HG03432 (cell line): ENCODE results near the gene ATRX.
"Not testable (repeated sequence)": the region's sequence is repeated elsewhere in the genome, so short reads cannot be mapped to it uniquely, and the experiment has no call there.

Experiments
- ATAC-seq: cut with Tn5 transposase; IDR thresholded peaks from one replicate; pipeline ENCODE4 v1.9.1; 2021; ENCODE audit warnings: mild to moderate bottlenecking, moderate library complexity; ENCODE audit not compliant: unreplicated experiment

The ATRX gene

DNA sequence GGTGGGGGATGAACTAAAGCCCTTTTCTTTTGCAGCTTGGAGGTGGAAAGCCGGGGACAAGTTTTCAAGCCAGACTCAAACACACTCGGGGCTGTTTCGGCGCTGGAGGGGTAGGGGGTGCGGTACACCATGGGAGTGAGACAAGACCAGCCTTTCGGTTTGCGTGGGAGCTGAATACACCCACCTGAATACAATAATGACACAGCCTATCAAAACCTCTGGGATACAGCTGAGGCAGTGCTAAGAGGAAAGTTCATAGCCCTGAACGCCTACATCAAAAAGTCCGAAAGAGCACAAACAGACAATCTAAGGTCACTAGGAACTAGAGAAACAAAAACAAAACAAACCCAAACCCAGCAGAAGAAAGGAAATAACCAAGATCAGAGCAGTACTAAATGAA, 163.3 kb downstream of the ATRX start:
- ATAC-seq = no peak

DNA sequence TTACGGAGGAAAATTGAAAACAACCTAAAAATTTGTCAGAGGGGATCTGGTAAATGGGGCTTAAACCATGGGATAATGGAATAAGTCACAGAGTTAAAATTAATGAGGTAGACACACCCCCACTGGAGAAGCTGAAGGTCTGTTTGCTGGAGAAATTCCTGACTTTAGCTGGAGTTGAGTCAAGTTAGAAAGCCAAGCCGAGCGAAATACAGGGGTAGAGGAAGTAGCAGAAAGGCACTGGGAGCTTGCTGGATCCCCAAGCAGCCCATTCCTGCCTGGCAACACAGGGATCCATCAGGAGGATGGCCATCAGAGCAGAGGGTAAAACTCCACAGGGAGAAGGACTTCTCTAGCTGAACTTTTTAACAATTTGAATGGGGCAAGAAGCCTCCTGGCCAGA, 163.8 kb downstream of the ATRX start:
- no peak for ATAC-seq

DNA sequence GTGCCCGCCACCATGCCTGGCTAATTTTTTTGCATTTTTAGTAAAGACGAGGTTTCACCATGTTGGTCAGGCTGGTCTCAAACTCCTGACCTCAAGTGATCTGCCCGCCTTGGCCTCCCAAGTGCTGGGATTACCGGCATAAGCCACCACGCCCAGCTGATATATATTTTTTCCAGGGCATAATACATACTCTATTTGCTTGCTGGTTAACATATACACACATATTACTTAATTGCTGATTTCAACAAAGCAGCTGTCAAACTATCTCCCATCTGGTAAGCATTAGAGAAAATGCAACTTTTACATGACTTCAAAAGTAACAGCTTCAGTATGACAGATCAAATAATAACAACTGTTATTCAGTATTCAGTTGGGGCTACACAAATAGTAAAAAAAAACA, 164.6 kb downstream of the ATRX start:
- ATAC-seq = not testable (repeated sequence)

DNA sequence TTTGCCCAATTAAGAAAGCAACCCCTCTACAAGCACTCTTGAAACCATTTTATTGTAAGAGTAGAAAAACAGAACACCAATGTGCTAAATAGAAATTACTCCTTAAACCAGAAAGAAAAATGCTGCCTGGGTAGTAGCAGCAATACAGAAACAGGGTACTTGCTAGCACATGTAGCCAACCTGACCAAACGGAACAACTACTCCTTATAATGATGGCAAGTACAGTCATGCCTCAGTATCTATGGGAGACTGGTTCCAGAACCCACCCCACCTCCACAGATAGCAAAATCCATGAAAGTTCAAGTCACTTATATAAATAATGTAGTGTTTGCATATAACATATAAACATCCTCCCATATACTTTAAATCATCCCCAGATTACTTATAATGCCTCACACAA, 168.8 kb downstream of the ATRX start:
- no peak for ATAC-seq

DNA sequence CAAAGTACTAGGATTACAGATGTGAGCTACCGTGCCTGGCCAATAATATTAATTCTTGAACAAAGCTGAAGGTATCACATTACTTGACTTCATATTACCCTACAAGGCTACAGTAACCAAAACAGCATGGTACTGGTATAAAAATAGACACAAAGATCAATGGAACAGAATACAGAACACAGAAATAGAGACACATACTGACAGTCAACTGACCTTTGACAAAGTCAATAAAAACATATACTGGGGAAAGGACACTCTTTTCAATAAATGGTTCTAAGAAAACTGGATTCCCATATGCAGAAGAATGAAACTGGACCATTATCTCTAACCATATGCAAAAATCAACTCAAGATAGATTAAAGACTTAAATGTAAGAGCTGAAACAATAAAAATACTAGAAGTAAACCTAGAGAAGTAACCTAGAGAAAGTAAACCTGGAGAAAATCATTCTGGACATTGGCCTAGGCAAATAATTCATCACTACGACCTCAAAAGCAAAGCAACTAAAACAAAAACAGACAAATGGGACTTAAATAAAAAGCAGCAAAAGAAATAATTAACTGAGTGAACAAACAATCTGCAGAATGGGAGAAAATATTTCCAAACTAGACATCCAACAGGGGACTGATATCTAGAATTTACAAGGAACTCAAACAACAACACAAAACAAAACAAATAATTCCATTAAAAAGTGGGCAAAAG, 182.2 kb downstream of the ATRX start:
- ATAC-seq = no peak

DNA sequence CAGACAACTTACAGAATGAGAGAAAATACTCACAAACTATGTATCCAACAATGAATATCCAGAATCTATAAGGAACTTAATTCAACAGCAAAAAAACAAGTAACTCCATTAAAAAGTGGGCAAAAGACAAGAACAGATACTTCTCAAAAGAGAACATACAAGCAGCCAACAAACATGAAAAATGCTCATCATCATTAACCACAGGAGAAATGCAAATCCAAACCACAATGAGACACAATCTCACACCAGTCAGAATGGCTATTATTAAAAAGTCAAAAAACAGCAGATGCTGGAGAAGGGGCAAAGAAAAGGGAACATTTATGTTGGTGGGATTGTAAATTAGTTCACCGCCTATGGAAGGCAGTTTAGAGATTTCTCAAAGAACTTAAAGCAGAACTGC, 188.5 kb downstream of the ATRX start:
- ATAC-seq = no peak

DNA sequence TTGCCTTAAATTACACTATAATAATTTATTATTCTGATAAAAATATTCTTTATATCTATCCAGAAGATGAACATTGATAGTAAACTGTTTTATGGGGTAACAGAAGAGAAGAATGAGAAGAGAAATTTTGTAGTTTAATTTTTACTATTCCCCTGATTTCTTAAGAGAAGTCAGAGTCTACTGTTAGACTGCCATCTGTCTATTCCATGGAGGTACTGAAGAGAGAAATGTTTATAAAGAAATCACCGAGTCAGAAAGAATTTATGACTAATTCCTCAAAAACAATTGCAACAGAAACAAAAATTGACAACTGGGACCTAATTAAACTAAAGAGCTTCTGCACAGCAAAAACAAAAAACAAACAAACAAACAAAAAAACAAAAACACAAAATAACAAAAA, 188.9 kb downstream of the ATRX start:
- ATAC-seq = no peak

DNA sequence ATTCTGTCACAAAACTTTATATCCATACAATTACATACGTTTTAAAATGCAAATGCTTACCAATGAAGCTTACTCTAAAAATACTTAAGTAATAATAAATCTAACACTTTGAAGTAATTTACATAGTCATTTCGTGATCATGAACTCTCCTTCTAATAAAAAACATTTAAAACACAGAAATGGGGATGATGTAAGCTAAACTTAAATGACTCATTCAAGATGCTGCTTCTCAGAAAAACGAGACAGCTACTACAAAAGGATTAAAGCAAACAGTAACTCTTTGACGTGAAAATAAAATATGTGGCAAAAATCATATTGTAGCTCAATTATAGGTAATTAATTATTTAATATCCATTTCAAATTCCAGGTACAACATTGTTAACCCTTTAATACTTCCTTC, 190.2 kb downstream of the ATRX start:
- ATAC-seq = no peak

DNA sequence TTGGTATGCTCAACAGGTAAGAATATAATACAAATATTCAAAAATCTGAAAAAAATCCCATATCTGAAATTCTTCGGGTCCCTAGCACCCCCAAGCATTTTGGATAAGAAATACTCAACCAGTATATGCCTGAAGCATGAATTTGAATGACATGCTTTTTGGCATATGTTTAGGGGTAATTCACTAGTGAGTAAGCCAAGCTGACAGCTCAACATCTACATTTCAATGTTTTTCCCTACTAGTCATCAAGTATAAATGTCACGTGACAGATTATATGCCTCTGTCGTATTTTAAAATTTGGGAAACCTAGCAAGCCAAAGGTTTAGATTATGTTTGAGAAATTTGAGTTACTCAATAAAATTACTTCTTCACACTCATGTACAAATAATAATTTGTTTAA, 213.7 kb downstream of the ATRX start:
- ATAC-seq = no peak

DNA sequence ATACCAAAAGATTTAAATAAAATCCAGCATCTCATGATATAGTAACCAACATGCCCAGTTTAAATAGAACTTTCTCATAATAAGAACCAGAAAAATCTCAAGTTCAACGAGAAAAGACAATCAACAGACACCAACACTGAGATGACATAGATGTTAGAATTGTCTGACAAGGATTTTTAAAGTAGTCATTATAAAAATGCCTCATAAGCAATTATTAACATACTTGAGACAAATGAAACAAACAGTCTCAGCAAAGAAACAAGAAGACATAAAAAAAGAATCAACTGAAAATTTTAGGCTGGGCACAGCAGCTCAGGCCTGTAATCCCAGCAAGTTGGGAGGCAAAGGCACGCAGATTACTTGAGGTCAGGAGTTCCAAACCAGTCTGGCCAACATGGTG, 220.7 kb downstream of the ATRX start:
- ATAC-seq = no peak

DNA sequence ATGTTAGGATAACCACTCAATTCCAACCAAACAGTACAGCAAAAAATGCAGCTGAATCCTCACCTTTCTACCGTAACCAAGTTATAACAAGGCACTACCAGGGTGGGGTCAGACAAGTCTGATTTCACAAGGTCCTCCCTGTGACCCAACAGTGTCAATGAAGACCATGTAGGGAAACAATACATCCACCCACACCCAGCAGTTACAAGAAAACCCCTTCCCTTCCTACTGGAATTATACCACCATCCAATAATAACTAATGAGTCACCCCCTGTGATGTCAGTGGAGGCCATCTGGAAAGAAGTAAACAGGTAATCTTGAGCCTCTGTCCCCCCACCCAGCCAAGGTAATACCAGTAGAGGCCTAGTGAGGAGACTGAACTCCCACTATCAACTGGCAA, 221.2 kb downstream of the ATRX start:
- no peak for ATAC-seq

DNA sequence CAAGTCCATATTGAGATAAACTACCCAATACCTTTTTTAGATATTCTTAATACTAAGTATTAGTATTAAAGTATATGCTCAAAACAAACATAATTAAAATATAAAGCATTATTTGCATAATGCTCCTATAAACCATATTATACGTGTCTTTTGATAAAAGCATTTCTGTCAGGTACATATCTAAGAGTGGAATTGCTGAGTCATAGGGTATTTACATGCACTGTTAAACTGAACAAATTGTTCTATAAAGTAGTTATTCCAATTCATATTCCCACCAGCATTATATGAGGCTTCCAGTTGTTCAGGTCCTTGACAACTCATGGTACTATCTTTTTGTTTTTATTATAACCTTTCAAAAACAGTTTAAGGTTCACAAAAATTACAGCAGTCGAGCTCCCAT, 224.6 kb downstream of the ATRX start:
- no peak for ATAC-seq

DNA sequence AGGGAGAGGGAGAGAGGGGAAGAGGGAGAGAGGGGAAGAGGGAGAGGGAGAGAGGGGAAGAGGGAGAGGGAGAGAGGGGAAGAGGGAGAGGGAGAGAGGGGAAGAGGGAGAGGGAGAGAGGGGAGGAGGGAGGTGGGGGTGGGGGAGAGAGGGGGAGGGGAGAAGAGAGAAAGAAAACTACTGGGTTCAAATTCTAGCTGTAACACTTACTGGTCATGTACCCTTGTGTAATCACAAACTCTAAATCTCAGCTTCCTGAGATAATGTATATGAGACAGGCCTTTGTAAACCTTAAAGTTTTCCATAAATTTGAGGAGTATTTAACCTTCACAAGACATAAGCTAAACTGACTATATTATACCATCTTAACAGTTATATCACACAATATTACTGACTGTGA, 229.7 kb downstream of the ATRX start:
- no peak for ATAC-seq

DNA sequence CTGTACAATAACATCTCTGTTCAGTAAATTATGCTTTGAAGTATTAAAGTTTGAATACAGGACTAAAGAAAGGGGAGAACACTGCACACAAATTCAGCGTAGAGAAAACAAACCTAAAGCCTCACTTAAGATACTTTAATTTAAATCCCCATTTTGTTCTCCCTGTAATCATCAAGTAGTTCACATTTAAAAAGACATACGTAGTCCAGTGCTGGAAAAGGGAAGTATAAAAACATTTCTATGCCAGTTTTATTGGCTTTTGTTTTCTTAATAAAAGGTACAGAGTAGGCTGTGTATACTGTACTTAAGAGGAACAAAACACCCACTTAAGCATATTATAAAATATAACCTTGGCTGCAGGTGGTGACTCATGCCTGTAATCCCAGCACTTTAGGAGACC, 237.3 kb downstream of the ATRX start:
- no peak for ATAC-seq

DNA sequence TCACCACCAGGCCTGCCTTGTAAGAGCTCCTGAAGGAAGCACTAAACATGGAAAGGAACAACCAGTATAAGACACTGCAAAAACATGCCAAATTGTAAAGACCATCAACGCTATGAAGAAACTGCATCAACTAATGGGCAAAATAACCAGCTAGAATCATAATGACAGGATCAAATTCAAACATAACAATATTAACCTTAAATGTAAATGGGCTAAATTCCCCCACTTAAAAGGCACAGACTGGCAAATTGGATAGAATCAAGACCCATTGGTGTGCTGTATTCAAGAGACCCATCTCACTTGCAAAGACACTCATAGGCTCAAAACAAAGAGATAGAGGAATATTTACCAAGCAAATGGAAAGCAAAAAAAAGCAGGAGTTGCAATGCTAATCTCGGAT, 246.2 kb downstream of the ATRX start:
- ATAC-seq = not testable (repeated sequence)

DNA sequence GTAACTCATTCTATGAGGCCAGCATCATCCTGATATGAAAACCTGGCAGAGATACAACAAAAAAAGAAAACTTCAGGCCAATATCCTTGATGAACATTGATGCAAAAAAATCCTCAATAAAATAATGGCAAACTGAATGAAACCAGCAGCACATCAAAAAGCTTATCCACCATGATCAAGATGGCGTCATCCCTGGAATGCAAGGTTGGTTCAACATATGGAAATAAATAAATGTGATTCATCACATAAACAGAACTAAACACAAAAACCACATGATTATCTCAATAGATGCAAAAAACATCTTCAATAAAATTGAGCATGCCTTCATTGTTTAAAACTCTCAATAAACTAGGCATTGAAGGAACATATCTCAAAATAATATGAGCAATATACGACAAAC, 254.8 kb downstream of the ATRX start:
- ATAC-seq = not testable (repeated sequence)

DNA sequence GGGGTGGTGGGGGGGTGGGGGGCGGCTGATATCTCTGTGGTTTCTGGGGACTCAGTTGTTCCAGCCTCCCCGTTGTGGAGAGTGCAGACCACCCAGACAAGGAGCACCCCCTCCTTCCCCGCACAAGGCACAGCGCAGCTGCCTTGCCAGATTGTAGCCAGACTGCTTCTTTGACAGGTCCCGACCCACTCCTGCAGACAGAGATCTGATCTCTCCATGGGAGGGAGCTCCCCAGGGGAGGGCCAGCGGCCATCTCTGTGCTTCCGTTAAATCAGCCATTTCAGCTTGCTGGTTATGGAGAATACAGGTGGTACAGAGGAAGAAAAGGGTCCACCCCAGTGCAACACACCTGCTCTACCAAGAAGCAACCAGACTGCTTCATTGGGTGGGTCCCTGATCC, 258.0 kb downstream of the ATRX start:
- ATAC-seq = no peak

DNA sequence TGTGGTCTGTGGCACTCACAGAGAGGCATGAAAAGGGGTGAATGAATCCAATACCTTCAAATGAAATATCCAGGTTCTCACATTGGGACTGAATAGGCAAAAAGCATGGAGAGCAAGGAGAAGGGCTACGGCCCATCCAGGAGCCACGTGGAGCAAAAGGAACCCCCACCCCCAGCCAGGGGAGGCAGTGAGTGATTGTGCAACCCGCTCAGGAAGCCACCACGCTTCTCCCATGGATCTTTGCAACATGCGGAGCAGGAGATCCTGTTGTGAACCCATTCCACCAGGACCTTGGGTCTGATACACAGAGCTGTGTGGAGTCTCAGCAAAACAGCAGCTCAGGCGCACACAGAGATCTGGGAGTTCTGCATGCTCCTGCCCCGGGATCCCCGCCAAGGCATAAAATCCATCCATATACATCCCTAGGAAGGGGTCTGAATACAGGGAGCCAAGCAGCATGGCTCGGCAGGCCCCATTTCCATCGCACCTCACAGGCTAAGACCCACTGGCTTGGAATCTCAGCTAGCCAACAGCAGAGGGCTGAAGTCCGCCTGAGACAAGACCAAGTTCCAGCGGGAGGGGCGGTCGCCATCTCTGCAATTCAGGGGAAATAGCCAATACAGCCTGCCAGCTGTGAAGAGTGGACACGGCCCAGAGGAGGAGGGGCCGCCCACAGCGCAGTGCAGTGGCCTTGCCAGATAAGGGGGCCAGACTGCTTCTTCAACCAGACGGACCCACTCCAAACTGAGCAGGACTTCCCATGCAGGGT, 258.6 kb downstream of the ATRX start:
- no peak for ATAC-seq

DNA sequence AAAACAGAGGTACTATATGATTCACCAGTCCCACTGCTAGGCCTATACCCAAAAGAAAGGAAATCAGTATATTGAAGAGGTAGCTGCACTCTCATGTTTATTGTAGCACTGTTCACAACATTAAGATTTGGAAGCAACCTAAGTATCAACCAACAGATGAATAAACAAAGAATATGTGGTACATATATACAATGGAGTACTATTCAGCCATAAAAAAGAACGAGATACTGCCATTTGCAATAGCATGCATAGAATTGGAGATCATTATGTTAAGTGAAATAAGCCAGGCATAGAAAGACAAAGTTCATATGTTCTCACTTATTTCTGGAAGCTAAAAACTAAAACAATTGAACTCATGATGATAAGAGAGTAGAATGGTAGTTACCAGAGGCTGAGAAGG, 266.3 kb downstream of the ATRX start:
- no peak for ATAC-seq

DNA sequence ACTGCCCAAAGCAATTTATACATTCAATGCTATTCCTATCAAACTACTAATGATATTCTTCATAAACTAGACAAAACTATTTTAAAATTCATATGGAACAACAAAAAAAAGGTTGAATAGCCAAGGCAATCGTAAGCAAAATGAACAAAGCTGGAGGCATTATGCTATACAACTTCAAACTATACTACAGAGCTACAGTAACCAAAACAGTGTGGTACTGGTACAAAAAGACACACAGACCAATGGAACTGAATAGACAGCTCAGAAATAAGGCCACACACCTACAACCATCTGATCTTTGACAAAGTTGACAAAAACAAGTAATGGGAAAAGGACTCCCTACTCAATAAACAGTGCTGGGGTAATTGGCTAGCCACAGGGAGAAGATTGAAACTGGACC, 271.8 kb downstream of the ATRX start:
- ATAC-seq = no peak

DNA sequence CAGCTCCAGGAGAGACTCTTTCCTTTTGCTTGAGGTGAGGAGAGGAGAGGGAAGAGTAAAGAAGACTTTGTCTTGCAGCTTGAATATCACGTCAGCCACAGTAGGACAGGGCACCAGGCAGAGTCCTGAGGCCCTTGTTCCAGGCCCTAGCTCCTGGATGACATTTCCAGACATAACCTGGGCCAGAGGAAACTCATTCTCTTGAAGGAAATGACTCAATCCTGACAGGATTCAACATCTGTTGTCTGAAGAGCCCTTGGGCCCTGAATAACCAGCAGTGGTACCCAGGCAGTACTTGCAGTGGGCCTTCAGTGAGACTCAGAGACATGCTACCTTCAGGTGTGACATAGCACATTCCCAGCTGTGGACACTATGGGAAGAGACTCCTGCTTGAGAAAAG, 276.0 kb downstream of the ATRX start:
- ATAC-seq = no peak

DNA sequence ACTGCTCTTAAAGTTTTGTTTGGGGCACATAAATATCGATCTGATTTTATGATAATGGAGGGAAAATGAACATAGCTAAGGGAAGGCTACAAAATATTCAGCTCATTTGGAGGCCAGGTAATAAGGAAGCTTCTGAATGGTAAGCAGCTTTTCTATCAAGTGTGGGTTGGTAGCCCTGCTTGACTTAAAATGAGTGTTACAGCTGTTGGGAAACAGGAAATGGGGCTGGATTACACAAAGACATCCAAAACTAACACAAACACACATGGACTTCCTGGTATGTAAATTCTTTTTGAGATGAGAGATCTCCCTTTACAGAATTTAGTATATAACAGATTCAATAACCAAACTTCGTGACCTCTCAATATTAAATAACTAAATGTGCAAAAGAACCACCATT, 280.8 kb downstream of the ATRX start:
- ATAC-seq = no peak
